ENCODE measurements around the gene SPR. TPM values are rescaled to one million over a fixed set of nuclear protein-coding genes. Genes with fewer than 3 reads are reported as not detected.

SPR gene
- polyA plus RNA-seq, 2 of the 4 experiments (the other 2 are of a cell fraction): 88.5 to 138 TPM

GRCh38 chr2:72933207-72933606, 46.0 kb downstream of the SPR start:
- FAIRE-seq: no peak
- no peak for ATAC-seq
- H3K4me2 ChIP-seq: no peak overlapping the region
- no peak overlapping the region for H3K27ac ChIP-seq
- no peak for TF ChIP-seq ELK1 (IDR thresholded peaks at IDR 0.05; ENCODE audit: low read depth, low read length)
- TF ChIP-seq EHF (CRISPR knock-in tag; IDR thresholded peaks at IDR 0.05): no peak
- no peak for TF ChIP-seq RFX5 (IDR thresholded peaks at IDR 0.05)
- TF ChIP-seq ZFP36 (IDR thresholded peaks at IDR 0.05; ENCODE audit: borderline replicate concordance, partially characterized antibody): no peak
- no peak for TF ChIP-seq CHD4 (IDR thresholded peaks at IDR 0.05; ENCODE audit: borderline replicate concordance)
- TF ChIP-seq RARB (CRISPR knock-in tag; IDR thresholded peaks at IDR 0.05): no peak
- no peak for TF ChIP-seq ZC3H11A (IDR thresholded peaks at IDR 0.05)
- 62% methylated on average over 5 of the region's 5 CpGs for WGBS (ENCODE audit: missing lambda C conversion rate)
- DNase-seq (ENCODE audit: low read depth in 1 of 2, low spot score in 1 of 2): no peak
- ChIA-PET CTCF (interaction anchor here (0.6 to 8.6 kb wide), 6 partner anchors 12 to 244 kb away, joined by 3 to 85 read pairs (median 4); partner anchors contain the start of gene SPR), POLR2A (no interaction called here)
- H3K4me1 ChIP-seq: no peaks in the 10 kb centered on the region
- H3K4me3 ChIP-seq: no peak overlapping the region
- no peaks in the 10 kb centered on the region for H3K9me3 ChIP-seq

GRCh38 chr2:72933646-72934151, 46.5 kb downstream of the SPR start:
- ChIA-PET CTCF (interaction anchor here (0.6 to 8.6 kb wide), 8 partner anchors 8 to 218 kb away, joined by 3 to 85 read pairs (median 5); partner anchors contain the start of gene SPR), POLR2A (no interaction called here)
- H3K4me3 ChIP-seq: no peak overlapping the region
- H3K4me2 ChIP-seq: no peak overlapping the region
- no peaks in the 10 kb centered on the region for H3K4me1 ChIP-seq
- FAIRE-seq (no peak), ATAC-seq (no peak), DNase-seq (ENCODE audit: low read depth in 1 of 2, low spot score in 1 of 2) (no peak)
- no peak overlapping the region for H3K27ac ChIP-seq
- TF ChIP-seq REST (IDR thresholded peaks at IDR 0.05) (no peak), CHD2 (IDR thresholded peaks at IDR 0.05; ENCODE audit: low read length, partially characterized antibody) (no peak), PHF8 (IDR thresholded peaks at IDR 0.05; ENCODE audit: borderline replicate concordance, low read depth) (no peak), HEYL (CRISPR knock-in tag; IDR thresholded peaks at IDR 0.05) (no peak), CTCF (IDR thresholded peaks at IDR 0.05) (no peak), CBX2 (IDR thresholded peaks at IDR 0.05; ENCODE audit: borderline replicate concordance, low read depth) (no peak), FOSB (CRISPR knock-in tag; IDR thresholded peaks at IDR 0.05) (no peak), POLR2A (IDR thresholded peaks at IDR 0.05; ENCODE audit: low read length) (no peak), ELK1 (IDR thresholded peaks at IDR 0.05; ENCODE audit: low read depth, low read length) (no peak), NR3C1 (IDR thresholded peaks at IDR 0.05) (no peak), HDAC2 (IDR thresholded peaks at IDR 0.05) (no peak), JUNB (IDR thresholded peaks at IDR 0.05) (no peak), HOXA7 (CRISPR knock-in tag; IDR thresholded peaks at IDR 0.05) (no peak), RNF2 (IDR thresholded peaks at IDR 0.05; ENCODE audit: borderline replicate concordance, low read depth) (no peak), USF2 (IDR thresholded peaks at IDR 0.05) (no peak), HMGXB4 (CRISPR knock-in tag; IDR thresholded peaks at IDR 0.05; ENCODE audit: borderline replicate concordance) (no peak), TP53 (CRISPR knock-in tag; IDR thresholded peaks at IDR 0.05) (no peak)
- H3K9me3 ChIP-seq: no peaks in the 10 kb centered on the region
- 78% methylated on average over 12 of the region's 12 CpGs for WGBS (ENCODE audit: missing lambda C conversion rate)

Data from A549 (cell line).